HG02852 (cell line): ENCODE results near the gene SLC4A5.
"Not testable (repeated sequence)": the region's sequence is repeated elsewhere in the genome, so short reads cannot be mapped to it uniquely, and the experiment has no call there.

Experiments
- ATAC-seq: cut with Tn5 transposase; IDR thresholded peaks from one replicate; pipeline ENCODE4 v1.9.1; 2021; ENCODE audit warnings: mild to moderate bottlenecking, moderate library complexity; ENCODE audit not compliant: unreplicated experiment

SLC4A5 gene

DNA sequence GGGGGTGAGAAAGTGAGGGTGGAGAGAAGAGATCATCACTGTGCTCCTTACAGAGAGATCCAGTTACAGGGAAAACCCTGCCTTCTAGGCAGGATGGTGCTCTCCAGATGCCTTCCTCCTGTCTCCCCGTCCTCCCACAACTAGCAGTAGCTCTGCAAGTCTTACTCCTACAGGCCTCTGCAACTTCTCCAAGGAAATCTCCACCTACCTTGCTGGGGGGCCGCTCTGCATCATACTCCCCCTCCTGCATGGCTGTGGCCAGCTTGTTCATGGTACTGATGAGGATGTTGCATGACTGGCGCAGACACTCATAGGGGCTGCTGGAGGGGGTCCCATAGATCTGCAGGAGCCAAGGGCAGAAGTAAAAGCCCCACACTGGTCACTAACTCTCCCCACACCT, 22.8 kb upstream of the SLC4A5 start:
- ATAC-seq = no peak

DNA sequence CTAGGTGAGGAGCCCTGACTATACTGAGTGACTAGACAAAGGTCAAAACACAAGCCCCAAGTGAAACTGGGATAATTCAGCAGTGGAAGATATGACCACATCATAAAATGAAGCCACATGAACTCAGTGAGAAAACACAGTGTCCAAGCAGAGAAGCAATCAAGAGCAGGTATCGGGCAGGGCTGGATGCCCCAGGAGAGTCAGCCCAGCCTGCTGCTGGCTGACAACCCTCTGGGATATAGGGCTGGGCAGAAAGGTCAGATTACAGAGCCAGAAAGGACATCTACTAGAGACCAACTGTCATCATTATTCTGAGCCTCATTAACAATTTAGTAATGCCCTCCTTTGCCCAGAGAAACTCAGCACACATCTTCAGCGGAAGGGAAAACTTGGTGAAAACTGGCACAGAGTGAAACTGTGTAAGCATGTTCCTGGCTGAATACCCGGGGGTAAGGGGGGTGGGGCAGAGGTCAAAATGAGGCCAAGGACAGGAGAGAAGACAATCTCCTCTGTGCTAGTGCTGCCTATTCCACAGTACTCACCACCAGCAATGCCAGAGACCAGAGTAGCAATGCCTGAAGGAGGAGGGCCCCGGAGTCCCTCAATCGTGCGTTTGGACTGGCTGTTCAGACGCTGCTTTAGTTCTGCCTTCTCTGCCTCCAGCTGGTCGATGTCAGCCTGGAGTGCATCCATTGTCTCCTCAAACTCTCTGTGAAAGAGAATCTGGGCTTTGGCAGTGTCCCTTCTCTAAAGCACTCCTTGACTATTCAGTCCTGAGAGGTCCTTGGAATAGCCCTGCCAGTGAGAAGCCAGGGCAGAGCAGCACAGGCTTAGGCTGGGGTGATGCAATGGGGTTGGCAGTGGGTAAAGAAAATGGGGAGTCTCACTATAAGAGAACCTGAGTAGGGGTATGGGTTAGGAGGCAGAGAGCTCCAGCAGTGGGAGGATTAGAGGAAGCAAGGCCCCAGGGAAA, 21.6 kb upstream of the SLC4A5 start:
- ATAC-seq = no peak

DNA sequence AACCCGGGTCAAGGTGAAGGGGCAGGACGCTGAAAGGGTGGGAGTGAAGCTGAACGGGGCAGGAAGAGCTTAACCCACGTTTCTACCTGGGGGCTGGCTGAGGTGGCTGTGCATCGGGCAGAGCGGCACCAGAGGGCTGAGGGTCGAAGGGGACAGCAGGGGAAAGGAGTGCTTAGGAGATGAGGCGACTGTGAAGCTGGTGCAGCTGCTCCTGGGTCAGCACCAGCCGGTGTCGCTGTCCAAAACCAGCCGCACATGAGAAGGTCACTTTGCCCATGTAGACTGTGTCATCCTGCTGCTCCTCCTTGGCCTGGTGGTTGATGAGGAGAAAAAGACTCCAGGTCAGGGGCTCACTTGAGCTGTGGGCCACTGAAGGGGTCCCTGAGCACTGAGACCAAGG, 18.1 kb upstream of the SLC4A5 start:
- ATAC-seq = no peak

DNA sequence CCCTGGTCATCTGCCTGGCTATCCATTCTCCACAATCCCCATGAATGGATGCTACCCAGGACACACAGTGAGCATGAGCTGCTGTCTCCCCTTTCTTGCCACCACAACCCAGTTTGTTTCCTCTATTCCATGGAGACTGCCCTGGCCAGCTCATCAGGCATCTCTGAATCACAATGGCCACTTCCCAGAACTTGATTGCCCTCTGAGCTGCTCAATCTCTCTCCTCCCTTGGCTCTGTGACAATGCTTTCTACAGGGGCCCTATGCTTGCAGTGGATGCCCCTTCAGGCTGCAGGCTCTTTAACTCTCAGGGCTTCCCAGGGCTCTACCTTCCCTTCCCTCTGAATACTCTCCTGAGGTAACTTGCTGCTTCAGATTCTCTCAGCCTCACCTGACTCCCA, 14.4 kb upstream of the SLC4A5 start:
- no peak for ATAC-seq

DNA sequence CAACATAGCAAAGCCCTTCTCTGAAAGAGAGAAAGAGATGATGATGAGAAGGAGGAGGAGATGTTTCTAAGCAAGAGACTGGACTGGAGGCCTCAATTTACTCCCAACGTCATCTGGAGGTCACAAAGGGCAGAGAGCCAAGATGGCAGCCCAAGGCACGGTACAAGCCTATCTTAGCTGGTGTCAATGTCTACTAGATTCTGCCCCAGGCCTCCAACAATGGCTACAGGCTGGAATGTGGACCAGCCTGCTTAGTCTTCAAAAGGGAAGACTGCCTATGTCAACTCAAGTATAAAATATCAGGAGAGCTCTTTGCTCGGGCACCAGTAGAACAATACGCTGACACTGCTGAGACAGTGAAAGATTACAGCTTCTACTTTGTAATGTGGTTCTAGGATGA, 6.7 kb upstream of the SLC4A5 start:
- ATAC-seq = no peak

DNA sequence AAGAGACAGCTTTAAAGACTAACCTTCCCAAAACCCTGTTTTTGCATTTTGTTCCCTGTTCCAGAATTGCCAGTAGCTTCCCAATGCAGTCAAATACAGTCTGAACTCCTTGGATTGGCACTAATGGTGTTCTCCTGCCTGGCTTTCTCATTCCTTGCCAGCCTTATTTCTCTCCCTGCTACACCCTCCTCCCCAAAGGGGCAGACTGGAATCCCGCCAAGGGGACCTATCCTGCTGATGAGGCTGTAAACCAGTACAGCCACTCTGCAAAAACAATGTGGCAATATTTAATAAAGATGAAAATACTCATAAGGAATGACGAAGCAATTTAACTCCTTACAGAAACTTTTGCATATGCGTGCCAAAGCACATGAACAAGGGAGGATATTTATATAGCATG, 4.5 kb upstream of the SLC4A5 start:
- ATAC-seq = no peak

DNA sequence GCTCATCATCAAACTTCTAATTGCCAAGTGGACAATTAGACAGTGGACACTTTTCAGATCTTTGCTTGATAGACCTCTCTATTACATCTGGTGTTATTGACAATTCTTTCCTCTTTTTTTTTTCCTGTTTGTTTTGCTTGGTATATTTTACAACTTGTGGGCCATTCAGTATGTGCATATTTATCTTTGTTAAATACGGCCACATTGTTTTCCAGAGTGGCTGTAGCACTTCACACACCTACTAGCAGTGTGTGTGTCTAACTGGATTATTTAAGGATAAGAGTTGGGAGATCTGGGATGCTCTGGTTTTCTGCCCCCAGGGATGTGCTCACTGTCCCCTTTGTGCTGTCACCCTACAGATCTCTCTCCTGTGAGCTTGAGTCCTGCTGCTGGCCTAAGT, 4.1 kb upstream of the SLC4A5 start:
- no peak for ATAC-seq

DNA sequence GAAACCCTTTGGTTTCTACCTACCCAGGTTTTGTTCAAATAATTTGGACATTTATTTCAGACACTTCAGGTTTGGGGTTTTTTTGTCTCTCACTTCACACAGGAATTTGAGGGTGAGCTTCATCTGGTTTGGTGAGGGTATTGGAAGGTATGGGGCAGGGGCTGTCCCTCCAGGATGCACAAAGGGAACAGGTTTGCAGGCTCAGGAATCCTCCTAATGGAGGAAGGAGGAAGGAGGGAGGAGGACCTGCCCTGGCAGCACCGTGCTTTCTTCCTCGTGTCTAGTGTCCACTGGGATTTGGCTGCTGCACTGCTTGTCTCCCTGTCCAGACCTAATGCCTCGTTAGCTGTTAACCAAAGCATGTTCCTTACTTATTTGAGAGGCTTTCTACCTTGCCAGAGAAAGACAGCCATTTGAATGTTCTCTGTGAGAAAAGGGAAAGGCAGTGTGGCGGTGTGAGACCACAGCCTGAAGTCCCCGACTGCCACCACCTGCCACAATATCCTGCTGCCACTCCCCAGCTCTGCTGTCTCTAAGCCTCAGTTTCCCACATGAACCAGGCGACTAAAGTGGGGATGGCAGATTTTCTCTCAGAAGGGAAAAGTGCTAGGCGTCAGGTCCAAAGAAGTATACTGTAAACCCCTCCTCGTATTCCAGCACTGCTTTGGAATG, 2.2 kb upstream of the SLC4A5 start:
- no peak for ATAC-seq

DNA sequence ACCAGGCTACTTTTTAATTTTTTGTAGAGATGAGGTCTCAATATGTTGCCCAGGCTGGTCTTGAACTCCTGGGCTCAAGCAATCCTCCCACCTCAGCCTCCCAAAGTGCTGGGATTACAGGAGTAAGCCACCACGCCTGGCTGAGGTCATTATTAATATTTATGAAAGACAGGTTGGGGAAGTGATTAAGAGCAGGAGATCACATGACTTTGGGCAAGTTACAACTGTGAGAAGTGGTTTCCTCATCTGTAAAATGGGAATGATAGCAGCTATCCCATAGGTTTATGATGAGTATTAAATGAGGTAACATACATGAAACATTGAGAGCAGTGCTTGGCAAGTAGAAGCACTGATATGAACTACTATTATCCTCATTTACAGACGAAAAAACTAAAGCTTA, 7.0 kb downstream of the SLC4A5 start:
- ATAC-seq = not testable (repeated sequence)

DNA sequence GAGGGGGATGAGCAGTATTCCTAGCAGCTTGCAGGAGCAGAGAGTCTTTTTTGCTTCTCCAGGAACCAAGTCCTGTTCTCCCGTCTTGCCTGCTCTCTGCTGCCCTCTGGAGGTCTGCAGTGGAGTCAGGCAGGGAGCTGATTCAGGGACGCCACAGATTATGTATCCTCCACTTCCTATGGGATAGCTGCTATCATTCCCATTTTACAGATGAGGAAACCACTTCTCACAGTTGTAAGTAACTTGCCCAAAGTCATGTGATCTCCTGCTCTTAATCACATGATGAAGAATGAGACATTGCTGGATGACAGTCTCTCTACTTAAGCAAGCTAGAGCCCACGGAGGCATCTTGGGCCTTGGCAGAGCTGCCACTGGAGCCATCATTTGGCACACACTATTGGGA, 8.3 kb downstream of the SLC4A5 start:
- ATAC-seq = no peak

DNA sequence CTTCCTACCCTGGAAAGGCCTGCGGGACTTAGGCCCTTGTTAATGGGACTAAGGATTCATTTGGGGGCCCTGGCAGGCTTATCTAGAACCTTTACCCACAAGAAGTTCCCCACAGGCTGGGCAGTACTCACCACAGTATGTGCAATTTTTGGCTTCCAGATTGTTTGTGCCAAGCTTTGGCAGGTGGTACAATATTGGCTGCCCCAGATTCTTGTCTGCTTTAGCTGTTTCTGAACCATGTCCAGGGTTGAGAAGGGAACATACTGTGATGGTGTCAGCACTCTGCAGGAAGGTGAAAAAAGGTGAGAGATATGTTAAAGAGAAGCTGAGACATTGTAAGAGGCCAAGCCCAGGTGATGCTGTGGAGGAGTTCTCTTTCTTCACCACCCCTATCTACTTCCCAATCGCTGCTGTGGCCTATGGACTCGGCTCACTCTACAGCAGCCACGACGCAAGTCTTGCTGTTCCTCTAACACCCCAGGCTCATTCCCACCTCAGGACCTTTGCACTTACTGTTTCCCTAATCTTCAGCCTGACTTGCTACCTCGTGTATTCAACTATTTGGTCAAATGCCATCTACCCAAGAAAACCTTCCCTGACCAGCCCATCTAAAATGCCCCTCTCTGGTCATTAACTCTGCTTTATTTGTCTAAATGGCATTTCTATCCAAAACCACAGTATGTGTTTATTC, 9.2 kb downstream of the SLC4A5 start:
- no peak for ATAC-seq

DNA sequence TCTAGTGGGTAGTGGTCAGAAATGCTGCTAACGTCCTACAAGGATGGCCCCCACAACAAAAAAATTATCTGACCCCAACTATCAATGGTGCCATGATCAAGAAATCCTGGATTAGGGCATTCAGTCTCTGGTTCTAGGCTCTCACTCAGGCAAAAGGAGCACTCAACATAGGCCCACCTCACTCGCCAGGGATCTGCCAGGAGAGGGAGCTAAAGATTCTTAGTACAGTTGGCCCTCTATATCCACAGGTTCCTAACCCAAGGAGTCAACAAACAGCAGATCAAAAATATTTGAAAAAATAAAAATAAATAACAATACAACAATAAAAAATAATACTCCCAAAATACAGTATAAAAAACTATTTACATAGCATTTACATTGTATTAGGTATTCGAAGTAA, 10.0 kb downstream of the SLC4A5 start:
- ATAC-seq = no peak

DNA sequence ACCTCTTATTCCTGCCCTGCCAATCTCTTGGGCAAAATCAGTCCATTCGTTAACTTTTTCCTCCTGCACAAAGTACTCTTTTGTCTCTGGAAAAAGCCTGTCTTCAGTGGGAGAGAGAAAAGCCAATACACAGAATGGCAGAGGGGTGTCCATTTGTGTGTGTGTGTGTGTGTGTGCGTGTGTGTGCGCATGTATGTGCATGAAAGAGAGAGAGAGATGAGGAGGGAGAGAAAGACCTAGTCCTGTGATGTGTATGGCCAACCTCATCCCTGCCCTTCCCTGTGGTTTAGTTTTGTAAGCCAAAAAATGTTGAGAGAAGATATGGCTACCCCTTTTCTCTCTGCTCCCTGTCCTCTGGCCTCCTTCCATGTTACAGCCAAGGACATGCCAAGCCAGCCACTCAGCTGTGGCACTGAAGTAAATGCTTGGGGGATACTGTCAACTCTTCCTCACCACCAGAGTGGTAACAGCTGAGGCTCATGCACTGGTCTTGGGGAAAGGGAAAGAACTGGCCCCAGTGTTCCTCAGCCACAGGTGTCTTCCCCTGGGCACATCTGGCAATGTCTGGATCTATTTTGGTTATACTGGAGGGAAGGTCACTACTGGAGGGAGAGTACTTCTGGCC, 10.6 kb downstream of the SLC4A5 start:
- no peak for ATAC-seq

DNA sequence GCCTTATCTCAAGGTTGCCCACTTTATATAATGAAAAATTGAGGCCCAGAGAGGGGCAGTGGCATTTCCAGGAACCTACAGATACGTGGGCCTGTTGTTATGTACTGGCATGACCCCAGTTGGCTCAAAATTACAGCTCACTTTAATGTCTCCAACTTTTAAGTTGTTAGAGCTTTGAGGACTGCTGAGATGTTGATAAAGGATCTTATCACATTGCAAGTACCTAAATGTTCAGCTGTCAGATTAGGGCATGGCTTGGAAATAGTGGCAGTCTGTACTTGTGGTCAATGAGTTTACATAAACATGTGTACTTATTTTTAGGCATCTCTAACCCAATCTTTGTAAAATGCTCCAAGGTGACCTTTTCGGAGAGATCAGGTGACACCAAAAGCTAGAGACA, 14.6 kb downstream of the SLC4A5 start:
- ATAC-seq = no peak

DNA sequence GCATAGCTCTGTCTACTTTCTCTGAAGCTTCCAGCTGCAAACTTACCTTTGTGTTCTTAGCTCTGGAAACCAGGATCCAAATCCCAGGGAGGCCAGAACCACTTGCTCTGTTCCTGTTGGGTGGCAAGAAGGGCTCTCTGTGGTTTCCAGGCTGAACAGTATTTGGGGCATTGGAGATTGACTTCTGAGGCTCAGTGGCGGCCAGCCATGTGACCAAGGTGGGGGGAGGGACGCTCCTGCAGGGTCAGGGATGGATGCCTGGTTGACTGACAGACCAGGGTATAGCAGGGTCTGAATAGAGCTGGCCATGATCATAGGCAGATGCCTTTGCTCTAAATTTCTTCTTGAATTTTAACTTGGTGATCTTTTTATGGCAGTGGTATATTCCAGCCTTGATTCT, 15.1 kb downstream of the SLC4A5 start:
- no peak for ATAC-seq

DNA sequence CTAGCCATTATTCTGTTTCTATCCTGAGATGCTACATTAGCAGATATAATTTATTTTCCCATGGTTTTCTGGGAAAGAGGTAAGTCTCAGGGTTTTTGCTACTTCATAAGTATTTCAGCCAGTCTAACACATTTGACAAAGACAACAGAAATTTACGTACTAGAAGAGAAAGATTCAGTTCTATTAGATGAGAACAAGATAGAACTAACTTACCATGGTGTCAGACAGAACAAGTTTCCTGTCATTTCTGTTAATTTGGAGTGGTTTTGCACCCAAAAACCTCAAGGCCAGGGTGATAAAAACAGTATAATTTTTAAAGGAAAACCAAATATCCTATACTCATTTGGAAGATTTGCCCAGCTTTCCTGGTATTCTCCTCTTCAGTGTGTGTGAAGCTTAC, 15.6 kb downstream of the SLC4A5 start:
- ATAC-seq = no peak

DNA sequence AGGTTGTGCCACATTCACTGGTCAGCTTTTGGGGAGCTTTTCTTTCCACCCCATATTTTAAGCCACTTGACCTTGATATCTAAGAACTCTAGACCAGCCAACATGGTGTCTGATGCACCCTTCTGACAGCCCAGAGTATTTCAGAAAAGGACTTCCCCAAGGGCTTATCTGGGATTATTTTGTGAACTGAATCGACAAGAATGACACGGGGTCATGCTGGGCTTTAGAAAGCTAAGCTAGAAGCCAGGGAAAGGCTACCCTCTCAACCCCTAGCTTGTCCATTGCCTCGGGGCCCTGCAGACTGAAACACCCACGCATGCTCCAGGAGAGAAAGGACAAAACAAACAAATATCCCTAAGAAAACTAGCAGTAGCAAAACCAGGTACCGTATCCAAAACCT, 16.0 kb downstream of the SLC4A5 start:
- ATAC-seq = no peak

DNA sequence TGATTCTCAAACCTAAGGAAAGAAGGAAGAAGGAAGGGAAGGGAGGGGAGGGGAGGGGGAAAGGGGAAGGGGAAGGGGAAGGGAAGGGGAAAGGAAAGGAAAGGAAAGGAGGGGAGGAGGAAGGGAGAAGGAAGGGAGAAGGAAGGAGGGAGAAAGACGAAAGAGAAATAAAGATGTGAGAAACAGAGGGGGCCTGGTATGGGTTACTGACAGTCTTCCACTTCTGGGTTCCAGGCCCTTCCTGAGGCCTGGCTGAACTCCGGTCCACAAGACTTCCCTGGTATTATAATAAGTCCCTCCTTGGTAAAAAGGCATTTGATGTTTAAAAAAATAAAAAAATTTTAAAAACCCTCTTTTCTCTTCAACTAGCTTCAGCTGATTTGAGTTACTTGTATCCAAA, 17.4 kb downstream of the SLC4A5 start:
- no peak for ATAC-seq

DNA sequence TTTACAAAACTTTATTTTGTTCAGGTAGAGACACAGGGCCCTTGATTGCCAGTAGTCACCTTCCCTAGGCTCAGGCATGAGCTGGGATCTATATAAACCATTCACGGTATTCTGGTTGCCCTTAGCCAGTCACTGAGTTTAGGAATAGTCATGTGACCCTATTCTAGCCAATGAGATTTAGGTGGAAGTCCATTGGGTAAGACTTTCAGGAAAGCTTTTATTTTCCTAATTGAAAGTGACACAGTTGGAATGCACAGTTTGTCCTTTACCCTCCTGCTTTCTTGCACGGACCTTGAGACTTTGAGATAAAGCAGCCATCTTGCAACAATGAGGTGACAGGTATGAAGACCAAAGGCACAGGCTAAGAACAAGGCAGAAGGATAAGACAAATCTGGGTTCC, 21.5 kb downstream of the SLC4A5 start:
- no peak for ATAC-seq

DNA sequence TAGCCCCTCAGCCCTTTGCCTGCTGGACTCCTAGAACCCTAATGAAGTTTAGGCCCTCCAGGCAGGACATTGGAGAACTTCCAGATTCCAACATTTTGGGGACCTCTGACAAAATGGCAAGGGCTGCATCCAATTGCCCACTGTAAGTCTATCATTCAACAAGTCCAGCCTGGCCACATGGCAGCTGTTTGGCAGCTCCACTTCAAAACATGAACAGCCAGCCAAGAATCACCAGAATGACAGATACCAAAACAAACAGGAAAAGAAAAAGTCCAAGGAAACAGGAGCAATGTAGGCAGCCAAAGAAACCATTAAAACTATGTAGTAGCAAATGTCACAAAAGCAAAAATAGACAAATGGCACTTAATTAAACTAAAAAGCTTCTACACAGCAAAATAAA, 25.5 kb downstream of the SLC4A5 start:
- no peak for ATAC-seq

DNA sequence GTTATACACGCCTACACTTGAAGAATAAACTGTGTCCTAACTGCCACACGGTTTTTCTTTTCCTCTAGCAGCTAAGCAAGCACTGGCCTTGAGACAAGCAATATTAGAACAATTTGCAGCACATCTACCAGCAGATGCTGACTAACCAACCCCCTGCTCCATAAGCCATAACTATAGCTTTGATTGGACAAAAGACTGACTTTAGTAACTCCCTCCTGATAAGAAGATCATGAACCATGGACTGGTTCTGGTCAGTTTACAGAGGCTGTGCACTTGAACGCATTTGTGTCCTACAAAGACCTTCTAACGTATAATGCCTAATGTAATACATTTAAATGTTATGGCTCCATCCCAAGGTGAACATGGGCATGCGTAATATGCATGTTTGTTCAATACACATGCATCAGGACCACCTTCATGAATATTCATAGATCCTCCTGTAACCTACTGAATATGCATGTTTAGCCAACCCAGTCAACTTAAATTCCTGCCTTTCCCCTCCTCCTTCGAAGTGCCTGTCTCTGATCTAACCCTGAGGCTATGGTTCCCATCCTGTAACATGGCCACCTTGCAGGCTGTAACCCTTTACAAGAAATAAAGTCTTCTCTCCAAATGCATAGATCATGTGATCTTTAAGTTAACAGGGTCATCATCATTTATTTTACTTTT, 26.5 kb downstream of the SLC4A5 start:
- no peak for ATAC-seq
